Suprapubic skin (tissue), 4 donors: ENCODE measurements around the gene PEX6. TPM values are rescaled to one million over a fixed set of nuclear protein-coding genes. Genes with fewer than 3 reads are reported as not detected.

Experiments used
- DNase-seq, 2 donors: peaks; one replicate each; pipeline ENCODE4 v3.0.0-alpha.2; 2019; ENCODE audit warnings: low spot score in 2 of 2
- H3K27ac ChIP-seq: fragments of 200-600 bp; sonication (generic); one replicate; pipeline ENCODE4 v1.5.1; 2019
- H3K27me3 ChIP-seq: fragments of 200-600 bp; sonication (generic); one replicate; pipeline ENCODE4 v1.5.1; 2019
- H3K36me3 ChIP-seq: fragments of 200-600 bp; sonication (generic); one replicate; pipeline ENCODE4 v1.5.1; 2019
- H3K4me1 ChIP-seq: fragments of 200-600 bp; sonication (generic); one replicate; pipeline ENCODE4 v1.5.1; 2019
- H3K4me3 ChIP-seq: fragments of 200-600 bp; sonication (generic); one replicate; pipeline ENCODE4 v1.5.1; 2019; ENCODE audit warnings: mild to moderate bottlenecking
- H3K9me3 ChIP-seq: fragments of 200-600 bp; sonication (generic); one replicate; pipeline ENCODE4 v1.5.1; 2019
- CTCF ChIP-seq, 2 donors: fragments of 200-600 bp in 1 of 2; fragments of 450-650 bp in 1 of 2; sonication (generic) in 1 of 2; IDR thresholded peaks; one replicate each; pipeline ENCODE4 v1.5.1; 2016 to 2019; ENCODE audit warnings: antibody characterized with exemption in 2 of 2, mild to moderate bottlenecking in 1 of 2, moderate library complexity in 1 of 2
- EP300 ChIP-seq: sonication (generic); formaldehyde crosslinking; IDR thresholded peaks from one replicate; pipeline ENCODE4 v1.6.1; 2017; ENCODE audit warnings: antibody characterized with exemption
- POLR2A ChIP-seq, 2 donors: fragments of 450-650 bp; IDR thresholded peaks; one replicate each; pipeline ENCODE4 v1.6.1; 2017; ENCODE audit warnings: antibody characterized with exemption in 2 of 2, mild to moderate bottlenecking in 2 of 2, moderate library complexity in 2 of 2
- POLR2AphosphoS5 ChIP-seq, 3 donors: sonication (generic); formaldehyde crosslinking; IDR thresholded peaks; one replicate each; pipeline ENCODE4 v1.6.1; 2017; ENCODE audit warnings: antibody characterized with exemption in 3 of 3
- WGBS: methylation state at CpG from one replicate; pipeline ENCODE4 v1.1.5; 2018; 5-methylcytosine and 5-hydroxymethylcytosine counted together
- total RNA-seq, 4 donors: library from RNA; depleted of rRNA; stranded (reverse); fragments of >200 nt; gene quantifications; one replicate each; pipeline ENCODE4 v1.1.0, GENCODE V29; 2016

PEX6 gene
- total RNA-seq = 10 to 100 TPM; 18.6 to 48.0 (median 22.8) TPM

- Histone ChIP-seq H3K9me3 (no peaks in the 10 kb centered on the region), H3K4me3 (peak within 1 kb of the TSS; percentile 72), H3K27ac (peak within 1 kb of the TSS; percentile 87), H3K27me3 (no peaks in the 10 kb centered on the region), H3K36me3 (no peaks in the 10 kb centered on the region), H3K4me1 (peaks cover 29% of the 10 kb centered on the region)
- TF ChIP-seq EP300 = no peak
- TF ChIP-seq POLR2AphosphoS5 (IDR thresholded peaks at IDR 0.05) = peak in 2 of 3 donors; percentile 55 to 80
- peak in 1 of 2 donors; percentile 57 for TF ChIP-seq POLR2A (IDR thresholded peaks at IDR 0.05)
- DNase-seq = peak; percentile 95 to 97
- WGBS = 2% methylated on average over 17 of the region's 59 CpGs
These were observed at the start of gene PEX6 for GRCh38 chr6:42978839-42979522. PEX6 (minus strand) TSS chr6:42979181; CDS start chr6:42979150, 31 bp downstream.

GRCh38 chr6:43026365-43026764, 47.4 kb upstream of the PEX6 start:
- no peak overlapping the region for H3K4me3 ChIP-seq
- no peak for DNase-seq
- peaks cover 22% of the 10 kb centered on the region for H3K4me1 ChIP-seq
- H3K9me3 ChIP-seq = no peaks in the 10 kb centered on the region
- peaks cover 70% of the 10 kb centered on the region for H3K36me3 ChIP-seq
- H3K27me3 ChIP-seq = no peaks in the 10 kb centered on the region
- TF ChIP-seq EP300 = no peak
- TF ChIP-seq POLR2AphosphoS5 (IDR thresholded peaks at IDR 0.05) = no peak
- no peak for TF ChIP-seq POLR2A (IDR thresholded peaks at IDR 0.05)
- no peak overlapping the region for H3K27ac ChIP-seq
- 97% methylated on average over 5 of the region's 5 CpGs for WGBS

- TF ChIP-seq EP300 (no peak), CTCF (IDR thresholded peaks at IDR 0.05) (no peak), POLR2A (IDR thresholded peaks at IDR 0.05) (no peak), POLR2AphosphoS5 (IDR thresholded peaks at IDR 0.05) (no peak)
- H3K4me1 ChIP-seq = peaks cover 30% of the 10 kb centered on the region
- no peak for DNase-seq
- H3K4me3 ChIP-seq = no peak overlapping the region
- H3K36me3 ChIP-seq = peaks cover 53% of the 10 kb centered on the region
- 82% methylated on average over 2 of the region's 2 CpGs for WGBS
- no peaks in the 10 kb centered on the region for H3K27me3 ChIP-seq
- no peaks in the 10 kb centered on the region for H3K9me3 ChIP-seq
- no peak overlapping the region for H3K27ac ChIP-seq
These were observed 45.5 kb upstream of the PEX6 start for GRCh38 chr6:43024436-43024835.

GRCh38 chr6:43021270-43022047, 42.5 kb upstream of the PEX6 start, which contains the start of gene RRP36:
RRP36 (plus strand) TSS chr6:43021623; CDS start chr6:43021655, 32 bp downstream.
- TF ChIP-seq EP300 = no peak
- peak in 1 of 3 donors; percentile 53 for TF ChIP-seq POLR2AphosphoS5 (IDR thresholded peaks at IDR 0.05)
- peak in 1 of 2 donors; percentile 36 for TF ChIP-seq POLR2A (IDR thresholded peaks at IDR 0.05)
- peak; percentile 89 to 92 for DNase-seq
- Histone ChIP-seq H3K9me3 (no peaks in the 10 kb centered on the region), H3K27me3 (no peaks in the 10 kb centered on the region), H3K4me1 (peaks cover 38% of the 10 kb centered on the region), H3K27ac (peak within 1 kb of the TSS; percentile 89), H3K4me3 (peak within 1 kb of the TSS; percentile 95), H3K36me3 (peaks cover 42% of the 10 kb centered on the region)
- WGBS = under 1% methylated on average over 25 of the region's 56 CpGs

- 51% methylated on average over 5 of the region's 5 CpGs for WGBS
- Histone ChIP-seq H3K36me3 (peaks cover 36% of the 10 kb centered on the region), H3K4me3 (peak overlapping the region; percentile 95), H3K27ac (peak overlapping the region; percentile 89), H3K9me3 (no peaks in the 10 kb centered on the region), H3K4me1 (peaks cover 44% of the 10 kb centered on the region), H3K27me3 (no peaks in the 10 kb centered on the region)
- DNase-seq = no peak
- no peak for TF ChIP-seq CTCF (IDR thresholded peaks at IDR 0.05)
- TF ChIP-seq POLR2A (IDR thresholded peaks at IDR 0.05) = no peak
- TF ChIP-seq EP300 = no peak
- TF ChIP-seq POLR2AphosphoS5 (IDR thresholded peaks at IDR 0.05) = no peak
These were observed 41.9 kb upstream of the PEX6 start for GRCh38 chr6:43020847-43021246.

- Histone ChIP-seq H3K4me3 (no peak overlapping the region), H3K27me3 (no peaks in the 10 kb centered on the region), H3K4me1 (peaks cover 49% of the 10 kb centered on the region), H3K36me3 (peaks cover 29% of the 10 kb centered on the region), H3K27ac (no peak overlapping the region), H3K9me3 (no peaks in the 10 kb centered on the region)
- DNase-seq = no peak
- TF ChIP-seq POLR2AphosphoS5 (IDR thresholded peaks at IDR 0.05) = no peak
- no peak for TF ChIP-seq EP300
- TF ChIP-seq POLR2A (IDR thresholded peaks at IDR 0.05) = no peak
- TF ChIP-seq CTCF (IDR thresholded peaks at IDR 0.05) = no peak
- 93% methylated on average over 3 of the region's 3 CpGs for WGBS
These were observed 41.2 kb upstream of the PEX6 start for GRCh38 chr6:43020052-43020705.
